ENCODE data around the gene WDR62. TPM values are rescaled to one million over a fixed set of nuclear protein-coding genes. Genes with fewer than 3 reads are reported as not detected.

Gene WDR62
- total RNA-seq, 1 experiment from 2014 or later = 29.6 TPM

GRCh38 chr19:36149673-36150406 lies 95.1 kb downstream of the WDR62 start:
- TF ChIP-seq CTCF (IDR thresholded peaks at IDR 0.05; ENCODE audit: unreplicated experiment) = no peak
- CTCF ChIA-PET = no interaction called here
- TSS peak; percentile 72 for BruUV-seq (replicated peaks)
- Mint-ChIP-seq H3K27ac (ENCODE audit: unreplicated experiment) (no peak overlapping the region), H3K36me3 (ENCODE audit: insufficient read depth, unreplicated experiment) (peaks cover 70% of the 10 kb centered on the region), H3K9me3 (ENCODE audit: low read depth, unreplicated experiment) (no peaks in the 10 kb centered on the region), H3K27me3 (ENCODE audit: unreplicated experiment) (no peaks in the 10 kb centered on the region), H3K4me3 (ENCODE audit: low read depth, unreplicated experiment) (no peak overlapping the region), H3K4me1 (ENCODE audit: low read depth, unreplicated experiment) (no peaks in the 10 kb centered on the region)
- intact Hi-C loops (cut with micrococcal nuclease; ENCODE audit: unreplicated experiment) = no loop called here
- DNase-seq = no peak

- Mint-ChIP-seq H3K27ac (ENCODE audit: unreplicated experiment) (no peak overlapping the region), H3K4me3 (ENCODE audit: low read depth, unreplicated experiment) (no peak overlapping the region), H3K27me3 (ENCODE audit: unreplicated experiment) (no peaks in the 10 kb centered on the region), H3K9me3 (ENCODE audit: low read depth, unreplicated experiment) (no peaks in the 10 kb centered on the region), H3K36me3 (ENCODE audit: insufficient read depth, unreplicated experiment) (peaks cover 69% of the 10 kb centered on the region), H3K4me1 (ENCODE audit: low read depth, unreplicated experiment) (no peaks in the 10 kb centered on the region)
- no peak for TF ChIP-seq CTCF (IDR thresholded peaks at IDR 0.05; ENCODE audit: unreplicated experiment)
- intact Hi-C loops (cut with micrococcal nuclease; ENCODE audit: unreplicated experiment) = no loop called here
- CTCF ChIA-PET = no interaction called here
- DNase-seq = no peak
- BruUV-seq (replicated peaks) = no TSS peak
Observed at GRCh38 chr19:36150586-36150985, 95.9 kb downstream of the WDR62 start.

GRCh38 chr19:36151144-36152018 lies 96.7 kb downstream of the WDR62 start:
- CTCF ChIA-PET = interaction anchor here (0.6 kb wide), 1 partner anchor 18 kb away, joined by 5 read pairs; no protein-coding TSS in a partner anchor
- TF ChIP-seq CTCF (IDR thresholded peaks at IDR 0.05; ENCODE audit: unreplicated experiment) = no peak
- Mint-ChIP-seq H3K36me3 (ENCODE audit: insufficient read depth, unreplicated experiment) (peaks cover 61% of the 10 kb centered on the region), H3K4me1 (ENCODE audit: low read depth, unreplicated experiment) (peaks cover 6% of the 10 kb centered on the region), H3K27ac (ENCODE audit: unreplicated experiment) (no peak overlapping the region), H3K4me3 (ENCODE audit: low read depth, unreplicated experiment) (no peak overlapping the region), H3K9me3 (ENCODE audit: low read depth, unreplicated experiment) (no peaks in the 10 kb centered on the region), H3K27me3 (ENCODE audit: unreplicated experiment) (no peaks in the 10 kb centered on the region)
- intact Hi-C loops (cut with micrococcal nuclease; ENCODE audit: unreplicated experiment) = no loop called here
- BruUV-seq (replicated peaks) = no TSS peak
- no peak for DNase-seq

- CTCF ChIA-PET = interaction anchor here (0.6 kb wide), 1 partner anchor 18 kb away, joined by 5 read pairs; no protein-coding TSS in a partner anchor
- H3K27me3 Mint-ChIP-seq (ENCODE audit: unreplicated experiment) = no peaks in the 10 kb centered on the region
- H3K27ac Mint-ChIP-seq (ENCODE audit: unreplicated experiment) = no peak overlapping the region
- DNase-seq = no peak
- intact Hi-C loops (cut with micrococcal nuclease; ENCODE audit: unreplicated experiment) = no loop called here
- no peak overlapping the region for H3K4me3 Mint-ChIP-seq (ENCODE audit: low read depth, unreplicated experiment)
- H3K36me3 Mint-ChIP-seq (ENCODE audit: insufficient read depth, unreplicated experiment) = peaks cover 57% of the 10 kb centered on the region
- BruUV-seq (replicated peaks) = no TSS peak
- peaks cover 12% of the 10 kb centered on the region for H3K4me1 Mint-ChIP-seq (ENCODE audit: low read depth, unreplicated experiment)
- no peaks in the 10 kb centered on the region for H3K9me3 Mint-ChIP-seq (ENCODE audit: low read depth, unreplicated experiment)
- no peak for TF ChIP-seq CTCF (IDR thresholded peaks at IDR 0.05; ENCODE audit: unreplicated experiment)
Observed at GRCh38 chr19:36152019-36152351, 97.3 kb downstream of the WDR62 start.
